Activated naive CD8-positive, alpha-beta T cell treated with anti-CD3 and anti-CD28 coated beads, Interleukin-2, amount 50 U/mL, for 16 hours (primary cell): ENCODE data around the gene CCDC82.

Experiments used
- DNase-seq: peaks from one replicate; pipeline ENCODE4 v3.0.0-alpha.2; 2020; ENCODE audit warnings: low read depth, low spot score

CCDC82 gene

DNA sequence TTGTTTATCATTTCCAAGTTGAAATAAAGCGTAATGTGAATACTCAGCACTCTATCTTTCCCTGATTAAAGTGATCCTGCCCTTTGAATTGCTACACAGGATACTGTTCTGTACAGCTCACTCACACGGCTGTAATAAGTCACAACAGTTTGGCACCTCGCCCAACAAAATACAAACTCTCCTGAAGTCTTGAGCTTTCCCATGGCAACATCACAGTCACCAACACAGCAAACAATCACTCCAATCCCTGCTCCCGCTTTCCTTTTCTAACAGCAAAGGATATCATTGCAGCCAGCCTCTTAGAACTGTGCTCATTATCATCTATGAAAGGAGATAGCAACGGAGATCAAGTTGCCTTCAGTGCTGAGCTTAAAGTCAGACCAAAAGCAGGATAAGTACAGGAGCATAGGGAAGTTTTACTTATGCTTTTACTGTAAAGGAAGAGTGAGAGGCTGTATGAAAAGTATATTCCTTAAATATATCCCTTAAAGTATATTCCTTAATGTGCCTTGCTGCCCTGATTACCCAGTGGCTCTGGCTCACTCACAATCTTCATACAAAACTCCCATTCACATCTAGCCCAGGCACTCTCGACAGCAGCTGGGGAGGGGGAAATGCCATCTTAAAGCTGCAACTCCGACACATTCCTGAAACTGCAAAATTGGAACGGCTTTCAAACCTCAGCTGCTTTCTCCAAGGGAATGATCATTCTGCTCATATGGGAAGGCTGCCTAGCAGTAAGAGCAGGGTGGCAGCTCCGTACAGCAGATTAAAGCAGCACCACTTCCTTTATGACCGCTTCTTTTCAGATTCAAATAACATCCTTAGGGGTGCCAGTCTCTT is 82.6 kb downstream of the CCDC82 start:
- no peak for DNase-seq

DNA sequence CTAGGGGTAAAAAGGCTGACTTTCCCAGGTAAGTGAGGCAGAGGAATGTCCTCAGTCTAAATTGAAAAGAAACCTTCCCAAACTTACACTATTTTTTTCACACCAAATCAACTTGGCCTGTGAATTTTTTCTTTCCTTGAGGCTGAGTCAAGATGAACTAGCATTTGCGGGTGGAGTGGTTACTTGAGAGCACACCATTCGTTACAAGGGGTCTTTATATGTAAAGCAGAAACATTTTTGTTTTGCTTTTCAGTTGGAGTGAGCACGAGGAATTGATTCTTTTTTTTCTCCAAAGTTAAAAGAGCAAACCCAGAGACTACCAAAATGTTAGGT is 83.1 kb downstream of the CCDC82 start:
- no peak for DNase-seq

DNA sequence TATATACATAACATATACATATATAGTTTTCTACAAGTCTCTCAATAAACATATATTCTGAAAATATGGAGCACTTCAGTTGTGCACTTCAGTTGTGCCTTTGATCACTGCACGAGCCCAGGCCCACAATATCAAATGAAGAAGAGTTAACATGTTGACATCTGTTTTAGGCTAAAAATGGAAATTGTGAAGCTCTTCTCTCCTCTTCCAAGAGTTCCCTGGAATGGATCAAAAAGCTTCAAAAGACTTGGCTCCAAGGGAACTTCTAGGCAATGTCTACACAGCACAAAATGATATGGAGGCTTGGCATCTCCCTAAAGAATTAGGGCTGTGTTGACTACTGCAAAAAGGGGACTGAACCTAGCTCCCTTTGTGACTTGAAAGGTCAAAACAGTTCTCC is 83.6 kb downstream of the CCDC82 start:
- no peak for DNase-seq

DNA sequence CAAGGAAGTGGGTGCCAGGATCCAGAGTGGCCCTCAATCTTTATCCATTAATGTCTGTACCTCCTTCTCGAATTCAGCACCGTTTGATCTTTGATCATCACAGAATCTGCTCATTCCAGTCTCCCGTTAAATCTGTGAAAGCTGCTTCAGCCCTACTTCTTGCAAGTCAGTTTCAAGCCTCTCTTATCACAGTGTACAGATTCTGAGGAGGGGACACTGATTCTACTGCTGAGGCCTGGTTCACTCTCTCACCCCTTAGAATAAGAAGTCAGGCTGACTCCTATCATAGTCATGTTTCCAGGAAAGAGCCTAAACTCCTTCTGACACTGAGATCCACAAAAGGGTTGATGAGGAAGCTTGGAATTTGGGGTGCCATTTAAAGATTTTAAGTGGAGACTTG is 85.7 kb downstream of the CCDC82 start:
- no peak for DNase-seq

DNA sequence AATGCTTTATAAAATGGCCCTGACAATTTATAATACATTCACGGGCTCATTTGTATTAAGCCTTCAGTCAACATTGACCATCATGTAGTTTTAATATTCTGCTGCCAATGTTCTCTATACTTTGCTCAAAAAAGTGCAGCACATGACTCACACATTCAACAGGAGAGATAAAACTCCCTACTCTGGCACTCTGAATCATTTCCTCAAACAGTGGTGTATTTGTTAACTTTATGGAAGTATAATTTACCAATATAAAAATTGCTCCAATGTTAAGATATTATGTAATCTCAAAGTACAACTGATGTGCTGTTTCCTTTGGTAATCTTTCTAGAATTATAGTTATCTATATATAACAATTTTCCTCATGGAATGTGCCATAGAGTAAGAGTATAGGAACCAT is 86.6 kb downstream of the CCDC82 start:
- DNase-seq: no peak
